HG03060 (cell line): ENCODE data around the gene MTTP.
"Not testable (repeated sequence)": the region's sequence is repeated elsewhere in the genome, so short reads cannot be mapped to it uniquely, and the experiment has no call there.

Source experiments
- ATAC-seq: cut with Tn5 transposase; IDR thresholded peaks from one replicate; pipeline ENCODE4 v1.9.1; 2021; ENCODE audit warnings: low read depth, moderate number of reproducible peaks; ENCODE audit not compliant: unreplicated experiment

The MTTP gene

DNA sequence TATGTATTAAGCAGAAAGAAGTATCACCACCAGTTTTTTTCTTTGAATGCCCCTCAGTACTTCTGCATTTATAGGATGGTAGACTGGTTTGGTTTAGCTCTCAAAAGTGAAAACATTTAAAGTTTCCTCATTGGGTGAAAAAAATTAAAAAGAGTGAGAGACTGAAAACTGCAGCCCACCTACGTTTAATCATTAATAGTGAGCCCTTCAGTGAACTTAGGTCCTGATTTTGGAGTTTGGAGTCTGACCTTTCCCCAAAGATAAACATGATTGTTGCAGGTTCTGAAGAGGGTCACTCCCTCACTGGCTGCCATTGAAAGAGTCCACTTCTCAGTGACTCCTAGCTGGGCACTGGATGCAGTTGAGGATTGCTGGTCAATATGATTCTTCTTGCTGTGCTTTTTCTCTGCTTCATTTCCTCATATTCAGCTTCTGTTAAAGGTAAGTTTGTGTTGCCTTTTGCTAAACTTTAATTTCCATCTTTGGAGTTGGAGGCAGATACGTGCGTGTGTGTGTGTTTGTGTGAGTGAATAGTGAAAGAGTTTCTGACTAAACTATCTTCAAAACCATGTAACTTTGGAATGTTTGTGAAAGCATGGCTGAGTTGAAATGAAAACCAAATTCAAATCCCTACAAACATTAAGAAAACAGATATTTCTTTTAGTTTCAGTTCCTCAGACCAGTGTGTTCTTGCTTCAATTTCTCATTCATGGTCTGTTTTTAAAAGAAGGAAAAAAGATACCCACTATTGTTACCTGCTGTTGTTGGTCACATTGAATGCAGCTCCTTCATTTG is at the start of gene MTTP:
MTTP (plus strand) TSS at position 295 of the 795 bp plus-strand sequence; CDS start at position 381, 86 bp downstream.
- ATAC-seq: peak; percentile 72

DNA sequence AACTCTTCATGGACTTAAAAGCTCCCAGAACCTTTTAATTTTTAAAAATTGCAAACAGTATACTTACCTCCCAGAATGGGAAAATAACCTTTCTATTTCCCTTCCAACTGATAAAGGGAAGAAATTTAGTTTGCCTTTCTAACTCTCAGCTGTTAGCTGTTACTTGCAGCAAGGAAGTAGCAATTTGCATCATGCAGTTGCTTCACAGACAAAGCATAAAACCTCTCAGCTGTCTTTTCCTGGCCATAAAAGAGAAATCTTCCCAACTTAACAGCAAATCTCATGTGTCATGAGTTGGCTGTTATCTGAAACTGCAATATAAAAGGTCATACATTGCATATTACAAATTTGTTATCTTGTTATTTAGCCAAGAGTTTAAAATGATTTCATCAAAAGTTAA is 45.4 kb upstream of the MTTP start:
- ATAC-seq: no peak

DNA sequence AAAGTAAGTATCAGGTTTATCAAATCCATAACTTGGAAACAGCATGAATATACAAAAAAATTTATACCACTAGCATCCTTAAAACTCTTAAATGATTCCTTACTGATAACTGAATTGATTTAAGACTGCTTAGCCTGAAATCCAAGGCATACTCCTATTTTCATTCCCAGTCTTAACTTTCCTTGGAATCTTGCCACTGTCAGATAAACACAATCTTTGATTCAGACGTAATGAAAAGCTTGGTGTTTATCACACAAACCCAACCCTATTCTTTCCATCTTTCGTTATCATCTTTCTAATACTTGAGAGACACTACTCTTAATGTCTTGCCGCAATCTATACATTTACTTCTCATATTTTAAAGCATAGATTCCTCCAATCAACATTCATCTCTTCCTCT is 44.7 kb upstream of the MTTP start:
- ATAC-seq: no peak

DNA sequence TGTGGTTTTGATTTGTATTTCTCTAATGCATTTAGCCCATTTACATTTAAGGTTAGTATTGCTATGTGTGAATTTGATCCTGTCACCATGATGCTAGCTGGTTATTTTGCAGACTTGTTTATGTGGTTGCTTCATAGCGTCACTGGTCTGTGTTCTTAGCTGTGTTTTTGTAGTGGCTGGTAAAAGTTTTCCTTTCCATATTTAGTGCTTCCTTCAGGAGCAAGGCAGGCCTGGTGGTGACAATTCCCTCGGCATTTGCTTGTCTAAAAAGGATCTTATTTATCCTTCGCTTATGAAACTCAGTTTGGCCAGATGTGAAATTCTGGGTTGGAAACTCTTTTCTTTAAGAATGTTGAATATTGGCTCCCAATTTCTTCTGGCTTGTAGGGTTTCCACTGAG is 39.9 kb upstream of the MTTP start:
- not testable (repeated sequence) for ATAC-seq

DNA sequence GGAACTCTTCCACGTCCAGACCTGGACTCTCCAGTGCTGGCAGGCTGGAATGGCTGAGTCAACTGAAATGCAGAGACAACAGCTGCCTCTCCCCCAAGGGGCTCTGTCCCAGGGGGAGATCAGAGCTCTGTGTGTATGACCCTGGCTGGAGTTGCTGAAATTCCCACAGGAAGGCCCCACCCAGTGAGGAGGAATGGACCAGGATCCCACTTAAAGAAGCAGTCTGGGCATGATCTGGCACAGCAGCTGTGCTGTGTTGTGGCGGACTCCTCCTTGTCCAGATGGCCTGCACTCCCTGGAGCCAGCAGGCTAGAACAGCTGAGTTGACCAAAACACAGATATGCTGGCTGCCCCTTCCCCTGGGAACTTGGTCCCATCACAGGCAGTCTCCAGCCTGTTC is 38.4 kb upstream of the MTTP start:
- no peak for ATAC-seq

DNA sequence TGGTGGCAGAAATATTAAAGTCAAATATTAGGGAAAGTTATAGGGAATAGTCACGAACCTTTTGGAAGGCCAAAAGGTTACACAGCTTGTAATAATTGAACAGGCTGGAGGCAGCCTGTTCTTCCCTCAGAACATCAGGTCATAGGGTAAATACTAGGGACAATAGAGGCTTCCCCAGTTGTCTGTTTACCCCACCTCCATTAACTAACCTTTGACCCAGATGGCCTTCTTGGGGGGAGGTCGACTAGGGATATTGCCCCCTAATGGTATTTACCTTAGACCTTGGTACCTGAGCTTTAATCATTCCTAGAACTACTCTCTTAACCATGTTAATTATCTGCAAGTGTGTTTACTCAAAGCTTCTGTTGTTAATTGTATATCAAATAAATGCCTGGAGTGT is 37.8 kb upstream of the MTTP start:
- no peak for ATAC-seq

DNA sequence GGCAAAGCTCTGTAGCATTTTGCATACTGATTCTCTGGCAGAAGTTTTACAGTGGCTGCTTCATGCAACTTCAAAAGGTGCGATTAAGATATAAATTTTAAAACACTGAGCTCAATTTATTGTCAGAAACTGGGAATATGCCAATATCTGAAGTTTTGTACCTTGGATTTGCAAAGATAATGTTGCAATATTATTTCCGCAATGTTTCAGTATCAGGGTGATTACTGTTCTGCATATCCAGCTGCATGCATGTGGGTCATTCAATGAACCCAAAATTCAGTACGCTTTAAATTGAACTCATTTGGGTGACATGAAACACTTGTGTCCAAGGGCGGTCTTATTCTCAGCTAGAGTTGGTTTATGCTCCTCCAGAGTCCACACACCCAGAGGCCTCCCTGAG is 37.0 kb upstream of the MTTP start:
- no peak for ATAC-seq

DNA sequence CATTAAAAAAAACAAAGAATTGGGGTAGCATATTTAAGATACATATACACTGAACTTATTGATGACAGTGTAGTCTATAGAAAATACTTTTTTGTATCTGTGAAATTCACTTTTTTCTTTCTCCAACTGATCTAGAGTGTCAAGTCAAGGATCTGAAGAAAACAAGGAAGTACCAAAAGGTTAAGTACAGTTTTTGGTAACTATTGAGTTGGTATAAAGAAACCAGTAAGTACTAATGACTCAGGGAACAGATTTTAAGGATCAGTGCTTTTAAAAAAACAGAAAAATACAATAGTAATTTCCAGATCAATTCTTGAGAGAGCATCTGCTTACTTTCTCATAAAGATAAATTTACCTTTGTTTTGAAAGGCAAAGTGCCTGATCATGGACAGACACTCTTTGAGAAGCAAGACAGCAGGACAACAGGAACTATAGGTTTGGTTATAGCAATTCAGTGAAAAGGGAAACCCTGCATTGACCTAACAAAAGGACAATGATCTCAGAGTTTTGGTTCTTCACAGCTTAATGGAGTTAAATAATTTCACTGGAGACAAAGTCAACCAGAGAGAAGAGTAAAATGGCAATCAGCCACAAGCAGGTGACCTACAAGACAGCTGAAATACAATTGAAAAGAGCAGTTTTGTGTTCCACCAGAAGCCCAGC is 34.2 kb upstream of the MTTP start:
- no peak for ATAC-seq

DNA sequence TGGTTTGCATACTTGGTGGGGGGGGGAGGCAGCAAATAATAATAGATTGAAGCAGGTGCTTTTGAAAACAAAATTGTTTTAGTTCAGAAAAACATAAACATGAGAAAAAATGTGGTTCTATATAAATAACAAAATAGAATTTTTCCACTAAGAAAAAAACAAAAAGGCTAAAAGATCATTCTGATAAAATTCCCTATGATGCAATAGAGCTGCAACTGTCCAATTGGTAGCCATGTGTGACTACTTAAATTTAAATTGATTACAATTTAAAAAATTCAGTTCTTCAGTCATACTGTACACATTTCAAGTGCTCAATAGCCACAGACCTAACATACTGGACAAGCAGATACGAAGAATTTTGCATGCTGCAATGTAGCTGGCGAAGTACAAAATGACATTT is 21.8 kb upstream of the MTTP start:
- no peak for ATAC-seq

DNA sequence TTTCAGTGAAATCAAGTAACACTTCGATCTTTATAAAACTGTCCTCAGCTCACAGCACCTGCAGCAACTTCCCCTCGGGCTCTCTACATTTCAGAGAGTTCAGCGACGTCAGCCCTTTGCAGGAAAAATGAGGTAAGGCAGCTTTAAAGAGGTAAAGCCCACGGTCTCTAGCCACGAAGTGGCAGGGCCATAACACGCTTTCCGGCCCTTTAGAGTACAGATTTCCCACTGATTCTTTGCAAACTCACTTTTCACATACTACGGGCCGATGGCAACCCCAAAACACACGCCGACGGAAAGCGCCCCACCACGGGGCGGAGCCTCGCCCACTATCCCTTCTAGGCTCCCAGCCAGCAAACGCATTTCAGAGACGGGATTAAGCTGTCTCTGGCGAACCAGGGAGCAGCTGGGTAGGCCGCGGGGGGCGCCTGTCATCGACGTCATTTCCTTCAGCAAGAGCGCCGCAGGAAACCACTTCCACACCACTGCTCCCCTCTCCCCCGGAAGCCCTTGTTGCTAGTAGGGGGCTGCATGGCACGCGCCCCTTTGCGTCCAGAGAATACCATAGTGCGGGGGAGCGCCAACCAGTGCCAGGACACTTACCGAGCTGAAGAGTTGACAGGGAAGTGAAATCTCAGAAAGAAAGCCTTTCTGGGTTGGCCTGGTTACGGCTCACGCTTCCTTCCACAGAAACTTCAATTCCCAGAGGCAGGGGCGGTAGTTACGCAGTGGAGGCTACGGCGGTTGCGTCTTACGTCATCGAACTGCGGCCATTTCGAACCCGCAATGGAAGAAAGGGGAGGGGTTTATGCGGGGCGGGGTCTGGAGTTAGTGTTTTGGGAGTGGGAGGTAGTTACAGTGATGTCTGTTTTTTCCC is 11.1 kb upstream of the MTTP start, which contains the start of gene TRMT10A:
TRMT10A (minus strand) TSS at position 730 of the 877 bp plus-strand sequence. CDS start 4,701 bp downstream, outside the sequence.
- ATAC-seq: peak; percentile 92

DNA sequence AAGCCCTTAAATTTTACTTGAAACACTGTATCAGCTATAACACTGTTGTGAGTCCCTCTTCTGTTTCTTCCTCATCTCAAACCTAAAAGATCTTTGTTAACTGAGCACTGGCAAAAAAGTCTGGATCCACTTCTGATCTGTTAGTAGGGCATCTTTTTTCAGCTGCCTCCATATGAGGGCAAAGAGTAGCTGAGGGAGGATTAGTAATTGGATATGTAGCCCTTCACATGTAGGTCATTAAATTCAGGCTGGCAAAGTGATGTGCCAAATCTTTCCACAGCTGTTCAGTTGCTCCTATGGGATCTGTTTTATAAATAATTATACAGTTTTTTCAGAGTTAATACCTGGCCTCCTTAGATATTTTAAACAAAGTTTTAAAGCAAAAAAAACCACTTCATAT is 9.7 kb upstream of the MTTP start:
- no peak for ATAC-seq

DNA sequence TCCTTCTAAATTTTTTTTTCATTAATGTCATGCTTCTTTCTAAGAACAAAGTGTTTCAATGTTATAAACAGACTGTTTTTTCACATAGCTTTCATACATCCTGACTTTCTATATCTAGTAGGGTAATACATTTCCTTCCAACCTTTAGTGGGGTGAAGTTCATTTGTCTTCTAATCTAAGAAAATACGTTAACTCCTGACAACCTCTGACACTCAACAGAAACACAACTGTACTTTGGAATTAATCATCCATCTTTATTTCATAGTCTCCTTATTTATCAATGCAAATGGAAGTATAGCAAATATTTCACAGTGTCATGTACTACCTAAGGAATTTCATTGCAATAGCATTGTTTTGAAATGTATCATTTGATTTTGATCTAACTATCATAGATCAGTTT is 2.7 kb upstream of the MTTP start:
- ATAC-seq: no peak

DNA sequence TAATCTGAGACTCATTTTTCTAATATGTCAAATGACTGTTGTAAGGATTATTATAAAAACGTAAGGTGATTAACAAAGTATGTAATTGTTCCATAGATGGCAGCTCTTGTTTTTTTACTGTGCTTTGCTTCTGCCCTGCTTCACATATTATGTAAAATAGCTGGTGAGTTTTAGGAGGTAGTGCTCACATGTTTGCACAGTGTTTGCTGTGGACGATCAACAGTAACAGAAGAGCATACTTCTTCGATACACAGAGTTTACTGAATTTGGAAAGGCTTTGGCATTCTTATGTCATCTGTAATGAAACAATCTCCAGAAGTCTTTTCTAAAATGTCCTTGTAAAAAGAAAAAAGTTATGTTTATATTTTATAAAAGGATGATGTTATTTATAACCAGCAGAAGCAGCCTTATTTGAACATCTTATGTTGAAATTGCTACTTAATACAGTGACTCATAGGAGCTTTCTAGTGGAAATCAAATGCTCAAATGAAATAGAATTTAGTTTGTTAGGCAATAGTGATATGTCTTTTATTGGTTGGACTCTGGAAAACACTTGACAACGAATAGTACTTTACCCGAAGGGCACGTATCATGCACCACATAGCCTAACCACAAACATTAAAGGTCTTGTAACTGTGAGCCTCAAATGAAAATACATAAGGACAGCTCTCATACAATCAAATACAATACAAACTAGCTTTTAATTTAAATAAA is 1.9 kb upstream of the MTTP start:
- no peak for ATAC-seq

DNA sequence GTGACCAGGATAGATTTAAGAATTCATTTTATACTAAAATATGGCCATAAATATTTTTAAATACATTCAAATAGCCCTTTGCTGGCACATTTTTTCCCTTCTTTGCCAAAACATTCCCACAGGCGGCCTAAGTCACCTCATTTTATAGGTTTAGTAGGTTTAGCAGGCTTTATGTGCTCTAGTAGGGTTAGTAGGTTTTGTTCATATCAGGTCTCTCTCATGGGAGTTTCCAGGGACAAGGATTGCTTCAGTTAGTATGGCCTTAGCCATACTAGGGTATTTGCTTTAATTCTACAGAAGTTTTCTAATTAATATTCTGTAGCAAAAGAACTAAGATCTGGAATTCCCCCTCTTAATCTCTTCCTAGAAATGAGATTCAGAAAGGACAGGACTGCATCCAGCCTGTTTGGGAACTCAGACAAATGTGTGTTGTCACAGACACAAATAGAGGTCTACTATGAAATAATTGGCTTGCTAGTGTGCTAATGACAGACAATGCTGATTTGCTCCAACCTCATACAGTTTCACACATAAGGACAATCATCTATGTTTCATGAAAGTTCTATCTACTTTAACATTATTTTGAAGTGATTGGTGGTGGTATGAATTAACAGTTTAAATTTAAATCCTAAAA is 772 bp upstream of the MTTP start:
- no peak for ATAC-seq

DNA sequence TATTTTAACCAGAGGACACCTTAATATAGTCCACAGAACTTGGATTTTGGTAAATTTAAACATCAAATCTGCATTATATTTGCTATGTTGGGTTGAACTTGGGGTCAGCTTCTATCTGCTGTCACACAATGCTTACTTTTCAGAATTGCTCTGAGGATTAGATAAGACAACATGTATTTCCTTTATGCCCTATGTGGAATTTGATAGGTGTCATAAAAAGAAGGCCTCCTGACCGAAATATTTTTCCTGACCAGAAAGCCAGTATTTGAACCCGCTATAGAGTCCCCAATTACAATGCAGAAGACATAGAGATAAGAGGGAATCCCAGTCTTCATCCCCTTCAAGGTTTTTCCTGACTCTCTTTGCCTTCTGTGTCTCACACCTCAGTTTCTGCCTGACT is 4.1 kb downstream of the MTTP start:
- no peak for ATAC-seq

DNA sequence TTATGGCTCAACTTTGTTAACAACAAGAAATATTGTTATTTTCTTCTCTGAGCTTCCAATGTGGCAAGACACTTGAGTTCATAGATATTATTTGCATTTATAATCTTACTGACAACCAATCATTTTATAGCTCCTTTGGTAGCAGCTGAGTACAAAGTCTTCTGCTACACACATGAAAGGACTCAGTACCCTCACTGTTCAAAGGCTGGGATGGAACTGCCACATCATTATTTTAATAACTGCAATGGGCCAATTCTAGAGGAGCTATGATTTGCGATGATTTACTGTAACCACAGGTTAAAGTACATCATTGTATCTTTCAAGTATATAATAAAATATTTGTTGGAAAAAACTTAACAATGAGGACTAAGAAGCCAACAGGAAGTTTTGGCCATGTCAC is 10.9 kb downstream of the MTTP start:
- no peak for ATAC-seq

DNA sequence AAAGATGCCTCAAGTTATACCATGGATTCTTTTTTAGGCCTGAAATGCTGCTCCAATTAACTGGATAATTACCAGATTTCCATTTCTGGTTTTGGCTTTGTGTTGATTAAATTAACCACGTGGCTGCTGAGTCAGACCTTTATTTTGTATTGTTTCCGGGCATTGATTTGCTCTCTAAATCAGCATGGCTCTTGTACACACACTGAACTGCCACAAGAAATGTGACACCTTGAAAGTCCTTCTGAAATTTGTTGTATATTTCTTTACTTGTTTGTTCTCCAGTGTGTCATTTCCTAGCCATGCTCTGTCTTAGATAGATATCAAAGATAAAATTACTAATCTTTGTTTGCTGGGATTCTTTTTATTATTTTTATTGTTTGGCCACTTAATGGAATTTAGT is 11.7 kb downstream of the MTTP start:
- no peak for ATAC-seq

DNA sequence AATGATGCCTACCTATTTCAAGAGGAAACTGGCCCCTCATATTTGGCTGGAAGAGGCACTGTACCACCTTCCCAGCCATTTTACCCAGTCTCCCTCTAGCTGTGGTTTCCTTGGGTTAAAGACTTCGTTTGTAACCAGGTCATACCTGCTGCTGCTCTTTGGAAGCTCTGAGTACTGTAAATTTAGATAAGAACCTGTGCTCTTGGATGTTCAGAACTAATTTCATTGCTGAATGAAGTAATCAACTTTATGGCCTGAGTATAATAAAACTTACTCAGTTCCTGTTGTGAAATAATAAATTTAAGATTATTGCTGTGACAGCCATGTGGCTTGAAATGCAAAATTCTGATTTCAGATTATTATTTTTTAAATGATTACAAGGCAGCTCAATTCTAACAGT is 12.2 kb downstream of the MTTP start:
- no peak for ATAC-seq

DNA sequence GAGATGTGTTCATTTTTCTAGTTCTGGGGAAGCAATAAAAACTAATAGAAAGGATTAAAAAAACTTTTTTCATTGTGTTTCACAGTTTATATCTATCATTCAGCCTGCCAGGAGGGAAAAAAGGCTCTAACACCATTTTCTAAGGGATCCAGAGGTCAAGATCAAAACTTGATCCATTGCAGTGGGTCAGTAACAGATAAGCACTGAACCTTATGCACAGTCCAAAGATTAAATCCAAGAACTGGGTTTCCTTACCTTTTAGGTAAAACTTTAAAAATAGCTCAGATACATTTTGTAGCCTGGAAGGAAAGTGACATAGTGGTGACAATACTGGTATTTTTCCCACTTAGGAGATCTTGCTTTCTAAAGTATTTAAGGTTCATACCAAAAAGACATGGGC is 12.7 kb downstream of the MTTP start:
- no peak for ATAC-seq

DNA sequence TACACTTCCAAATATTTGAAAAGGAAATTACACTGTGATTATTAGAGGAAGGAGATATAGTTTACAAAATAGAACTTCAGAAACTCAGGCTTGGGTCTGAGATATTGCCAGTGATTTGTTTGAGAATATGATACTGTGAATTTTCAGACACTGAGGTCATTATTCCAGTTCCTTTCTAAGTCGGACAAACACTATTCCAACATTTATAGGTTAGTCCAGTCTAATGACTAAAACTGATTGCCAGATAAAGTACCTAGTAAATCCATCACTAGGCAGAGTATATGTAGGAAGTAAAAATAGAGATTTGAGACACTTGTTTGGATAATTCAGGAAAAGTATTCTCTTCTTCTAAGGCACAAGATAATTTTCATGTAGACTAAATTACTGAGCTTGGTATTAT is 13.2 kb downstream of the MTTP start:
- no peak for ATAC-seq
